Measurements from ENCODE around the gene TMEM201. TPM values are rescaled to one million over a fixed set of nuclear protein-coding genes. Genes with fewer than 3 reads are reported as not detected.

TMEM201 gene
- total and polyA plus RNA-seq, 4 donors: 4.5 to 10.8 (median 5.8) TPM

DNA sequence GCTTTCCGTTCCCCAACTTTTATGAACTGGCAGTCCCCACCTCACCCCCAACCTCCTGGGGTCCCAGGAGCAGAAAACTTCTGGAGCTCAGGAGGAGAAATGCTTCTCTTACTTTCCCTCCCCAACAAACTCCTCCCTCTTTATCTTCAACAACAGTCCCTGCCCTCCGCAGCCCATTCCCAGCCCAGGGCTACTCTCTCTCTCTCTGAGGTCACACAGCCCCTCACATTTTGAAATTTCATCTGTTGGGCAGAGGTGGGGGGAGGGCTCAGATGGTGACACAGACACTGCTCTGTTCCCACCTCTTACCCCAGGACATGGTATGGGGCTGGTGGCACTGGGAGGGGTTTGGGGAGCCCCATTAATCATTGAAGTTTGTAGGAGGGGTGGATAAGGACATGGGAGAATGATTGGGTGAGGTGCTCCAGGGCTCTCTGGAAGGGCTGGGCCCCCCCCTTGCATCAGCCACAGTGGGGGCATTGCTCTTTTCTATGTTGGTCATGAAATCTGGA lies 68.9 kb downstream of the TMEM201 start:
- DNase-seq (no peak), ATAC-seq (ENCODE audit: insufficient read depth, low FRiP score) (no peak)
- Histone ChIP-seq H3K9me3 (ENCODE audit: control insufficient read depth in 4 of 4, insufficient read depth in 3 of 4, low read length in 3 of 4) (no peaks in the 10 kb centered on the region), H3K9ac (ENCODE audit: insufficient read depth in 1 of 2, low read length in 2 of 2) (no peak overlapping the region), H3K36me3 (ENCODE audit: control insufficient read depth in 4 of 4, insufficient read depth in 4 of 4, low read length in 4 of 4) (no peaks in the 10 kb centered on the region), H3K27ac (ENCODE audit: low read depth in 1 of 2, low read length in 1 of 2) (no peak overlapping the region), H3K27me3 (ENCODE audit: control insufficient read depth in 3 of 3, insufficient read depth in 3 of 3, low read length in 2 of 3) (peaks cover 0 to 22% (median 16%) of the 10 kb centered on the region in 3 donors), H3K4me1 (ENCODE audit: control insufficient read depth in 5 of 5, insufficient read depth in 5 of 5, low read length in 5 of 5) (peaks cover 0 to 1% (median 0%) of the 10 kb centered on the region in 5 donors), H3K4me3 (no peak overlapping the region)
- TF ChIP-seq, protein P1, sequence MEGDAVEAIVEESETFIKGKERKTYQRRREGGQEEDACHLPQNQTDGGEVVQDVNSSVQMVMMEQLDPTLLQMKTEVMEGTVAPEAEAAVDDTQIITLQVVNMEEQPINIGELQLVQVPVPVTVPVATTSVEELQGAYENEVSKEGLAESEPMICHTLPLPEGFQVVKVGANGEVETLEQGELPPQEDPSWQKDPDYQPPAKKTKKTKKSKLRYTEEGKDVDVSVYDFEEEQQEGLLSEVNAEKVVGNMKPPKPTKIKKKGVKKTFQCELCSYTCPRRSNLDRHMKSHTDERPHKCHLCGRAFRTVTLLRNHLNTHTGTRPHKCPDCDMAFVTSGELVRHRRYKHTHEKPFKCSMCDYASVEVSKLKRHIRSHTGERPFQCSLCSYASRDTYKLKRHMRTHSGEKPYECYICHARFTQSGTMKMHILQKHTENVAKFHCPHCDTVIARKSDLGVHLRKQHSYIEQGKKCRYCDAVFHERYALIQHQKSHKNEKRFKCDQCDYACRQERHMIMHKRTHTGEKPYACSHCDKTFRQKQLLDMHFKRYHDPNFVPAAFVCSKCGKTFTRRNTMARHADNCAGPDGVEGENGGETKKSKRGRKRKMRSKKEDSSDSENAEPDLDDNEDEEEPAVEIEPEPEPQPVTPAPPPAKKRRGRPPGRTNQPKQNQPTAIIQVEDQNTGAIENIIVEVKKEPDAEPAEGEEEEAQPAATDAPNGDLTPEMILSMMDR (IDR thresholded peaks at IDR 0.05; ENCODE audit: control extremely low read depth, extremely low read depth): no peak
- 52 to 69% methylated on average over 2 of the region's 2 CpGs for WGBS, 2 donors

DNA sequence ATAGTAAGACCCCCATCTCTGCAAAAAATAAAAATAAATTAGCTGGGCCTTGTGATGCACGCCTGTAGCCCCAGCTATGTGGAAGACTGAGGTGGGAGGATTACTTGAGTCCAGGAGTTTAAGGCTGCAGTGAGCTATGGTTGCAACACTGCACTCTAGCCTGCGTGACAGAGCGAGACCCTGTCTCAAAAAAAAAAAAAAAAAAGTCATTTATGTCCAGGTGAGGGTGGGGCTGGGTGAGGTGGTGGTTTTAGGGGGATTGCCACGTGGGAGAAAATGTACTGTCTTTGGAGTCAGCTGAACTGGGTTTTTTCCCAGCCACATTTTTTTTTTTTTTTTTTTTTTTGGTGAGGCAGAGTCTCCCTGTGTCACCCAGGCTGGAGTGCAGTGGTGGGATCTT lies 69.5 kb downstream of the TMEM201 start:
- Histone ChIP-seq H3K27ac (ENCODE audit: low read depth in 1 of 2, low read length in 1 of 2) (no peak overlapping the region), H3K27me3 (ENCODE audit: control insufficient read depth in 3 of 3, insufficient read depth in 3 of 3, low read length in 2 of 3) (peaks cover 0 to 16% (median 11%) of the 10 kb centered on the region in 3 donors), H3K4me3 (no peak overlapping the region), H3K36me3 (ENCODE audit: control insufficient read depth in 4 of 4, insufficient read depth in 4 of 4, low read length in 4 of 4) (no peaks in the 10 kb centered on the region), H3K9me3 (ENCODE audit: control insufficient read depth in 4 of 4, insufficient read depth in 3 of 4, low read length in 3 of 4) (no peaks in the 10 kb centered on the region), H3K4me1 (ENCODE audit: control insufficient read depth in 5 of 5, insufficient read depth in 5 of 5, low read length in 5 of 5) (peaks cover 0 to 1% (median 0%) of the 10 kb centered on the region in 5 donors), H3K9ac (ENCODE audit: insufficient read depth in 1 of 2, low read length in 2 of 2) (no peak overlapping the region)
- 44 to 76% methylated on average over 4 of the region's 4 CpGs for WGBS, 2 donors
- DNase-seq (no peak), ATAC-seq (ENCODE audit: insufficient read depth, low FRiP score) (no peak)
- TF ChIP-seq, protein P1 (IDR thresholded peaks at IDR 0.05; ENCODE audit: control extremely low read depth, extremely low read depth): no peak

DNA sequence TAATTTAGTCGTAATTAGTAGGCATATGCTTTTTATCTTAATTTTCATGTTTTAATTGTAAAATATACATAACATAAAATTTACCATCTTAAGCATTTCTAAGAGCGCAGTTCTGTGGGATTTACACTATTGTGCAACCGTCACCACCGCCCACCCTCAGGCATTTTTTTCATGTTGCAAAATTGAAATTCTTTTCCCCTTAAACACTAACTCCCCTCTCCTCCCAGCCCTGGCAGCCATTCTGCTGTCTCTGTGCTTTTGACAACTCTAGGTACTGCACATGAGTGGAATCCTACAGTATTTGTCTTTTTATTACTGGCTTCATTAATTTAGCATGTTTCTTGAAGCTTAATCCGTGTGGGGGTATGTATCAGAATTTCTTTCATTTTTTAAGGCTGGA lies 70.6 kb downstream of the TMEM201 start:
- H3K36me3 ChIP-seq (ENCODE audit: control insufficient read depth in 4 of 4, insufficient read depth in 4 of 4, low read length in 4 of 4): no peaks in the 10 kb centered on the region
- H3K4me1 ChIP-seq (ENCODE audit: control insufficient read depth in 5 of 5, insufficient read depth in 5 of 5, low read length in 5 of 5): peaks cover 0 to 1% (median 0%) of the 10 kb centered on the region in 5 donors
- TF ChIP-seq, protein P1 (IDR thresholded peaks at IDR 0.05; ENCODE audit: control extremely low read depth, extremely low read depth): no peak
- H3K27me3 ChIP-seq (ENCODE audit: control insufficient read depth in 3 of 3, insufficient read depth in 3 of 3, low read length in 2 of 3): peaks cover 0 to 4% (median 2%) of the 10 kb centered on the region in 3 donors
- no peak overlapping the region for H3K9ac ChIP-seq (ENCODE audit: insufficient read depth in 1 of 2, low read length in 2 of 2)
- H3K4me3 ChIP-seq: no peak overlapping the region
- 37 to 44% methylated on average over 5 of the region's 5 CpGs for WGBS, 2 donors
- no peak overlapping the region for H3K27ac ChIP-seq (ENCODE audit: low read depth in 1 of 2, low read length in 1 of 2)
- no peaks in the 10 kb centered on the region for H3K9me3 ChIP-seq (ENCODE audit: control insufficient read depth in 4 of 4, insufficient read depth in 3 of 4, low read length in 3 of 4)
- peak; percentile 27 to 67 (median 49) for DNase-seq
- ATAC-seq (ENCODE audit: insufficient read depth, low FRiP score): no peak

DNA sequence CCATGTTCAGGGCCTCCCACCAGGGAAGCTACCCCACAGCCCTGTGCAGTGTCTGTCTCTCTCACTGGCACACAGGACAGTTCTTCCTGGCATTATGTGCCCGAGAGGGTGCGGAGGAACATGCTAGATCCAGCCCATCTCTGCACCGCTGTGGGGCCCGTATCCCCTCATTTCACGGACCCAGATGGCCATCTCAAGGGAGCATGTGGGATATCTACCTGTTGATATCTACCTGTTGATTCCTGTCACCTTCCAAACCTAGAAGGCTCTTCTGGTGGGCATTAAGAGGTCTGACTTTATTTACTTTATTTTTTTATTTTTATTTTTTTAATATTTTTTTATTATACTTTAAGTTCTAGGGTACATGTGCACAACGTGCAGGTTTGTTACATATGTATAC lies 74.5 kb downstream of the TMEM201 start:
- peaks cover 0 to 1% (median 0%) of the 10 kb centered on the region in 5 donors for H3K4me1 ChIP-seq (ENCODE audit: control insufficient read depth in 5 of 5, insufficient read depth in 5 of 5, low read length in 5 of 5)
- TF ChIP-seq, protein P1 (IDR thresholded peaks at IDR 0.05; ENCODE audit: control extremely low read depth, extremely low read depth): no peak
- WGBS, 2 donors: 89 to 95% methylated on average over 6 of the region's 6 CpGs
- no peak overlapping the region for H3K4me3 ChIP-seq
- no peak overlapping the region for H3K9ac ChIP-seq (ENCODE audit: insufficient read depth in 1 of 2, low read length in 2 of 2)
- H3K36me3 ChIP-seq (ENCODE audit: control insufficient read depth in 4 of 4, insufficient read depth in 4 of 4, low read length in 4 of 4): no peaks in the 10 kb centered on the region
- no peaks in the 10 kb centered on the region for H3K9me3 ChIP-seq (ENCODE audit: control insufficient read depth in 4 of 4, insufficient read depth in 3 of 4, low read length in 3 of 4)
- H3K27me3 ChIP-seq (ENCODE audit: control insufficient read depth in 3 of 3, insufficient read depth in 3 of 3, low read length in 2 of 3): no peaks in the 10 kb centered on the region
- no peak overlapping the region for H3K27ac ChIP-seq (ENCODE audit: low read depth in 1 of 2, low read length in 1 of 2)
- DNase-seq: no peak
- ATAC-seq (ENCODE audit: insufficient read depth, low FRiP score): no peak
